HG03565 (cell line): Measurements from ENCODE around the gene KRT77.

Experiments used
- ATAC-seq: cut with Tn5 transposase; IDR thresholded peaks from one replicate; pipeline ENCODE4 v1.9.1; 2021; ENCODE audit warnings: mild to moderate bottlenecking, moderate library complexity; ENCODE audit not compliant: unreplicated experiment

Gene KRT77

DNA sequence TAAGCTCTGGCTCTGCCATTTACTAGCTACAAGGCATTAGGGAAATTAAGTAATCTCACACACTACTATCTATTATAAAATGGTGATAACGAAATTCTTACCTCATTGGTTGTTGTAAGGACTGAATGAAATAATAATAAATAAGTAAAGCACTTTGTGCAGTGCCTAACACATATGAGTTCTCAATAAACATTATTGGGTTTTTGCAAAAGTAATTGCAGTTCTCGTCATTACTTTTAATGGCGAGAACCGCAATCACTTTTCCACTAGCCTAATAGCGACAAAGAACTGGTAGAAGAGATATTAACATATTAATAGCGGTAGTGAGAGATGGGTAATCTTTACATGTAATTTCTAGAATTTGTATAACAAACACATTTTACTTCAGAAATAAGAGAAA is 9.2 kb downstream of the KRT77 start:
- ATAC-seq, result no peak

DNA sequence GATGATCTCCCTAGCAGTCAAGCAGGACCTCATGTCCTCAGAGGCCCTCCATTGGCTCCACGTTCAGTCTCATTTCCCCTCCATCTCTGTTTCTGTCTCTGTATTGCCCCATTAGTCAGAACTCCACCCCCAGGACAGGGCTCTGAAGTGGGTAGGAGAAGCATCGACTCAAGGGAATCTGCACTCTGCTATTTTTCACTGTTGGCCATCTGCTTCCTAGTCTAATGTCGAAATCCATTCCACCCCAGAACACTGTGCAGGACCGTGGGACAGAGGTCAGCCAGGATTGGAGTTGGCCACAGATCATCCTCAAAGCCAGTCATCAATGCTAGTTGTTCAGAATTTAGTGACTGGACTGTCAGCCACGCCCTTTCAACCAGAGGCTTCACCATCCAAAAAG is 10.1 kb downstream of the KRT77 start:
- ATAC-seq, result no peak

DNA sequence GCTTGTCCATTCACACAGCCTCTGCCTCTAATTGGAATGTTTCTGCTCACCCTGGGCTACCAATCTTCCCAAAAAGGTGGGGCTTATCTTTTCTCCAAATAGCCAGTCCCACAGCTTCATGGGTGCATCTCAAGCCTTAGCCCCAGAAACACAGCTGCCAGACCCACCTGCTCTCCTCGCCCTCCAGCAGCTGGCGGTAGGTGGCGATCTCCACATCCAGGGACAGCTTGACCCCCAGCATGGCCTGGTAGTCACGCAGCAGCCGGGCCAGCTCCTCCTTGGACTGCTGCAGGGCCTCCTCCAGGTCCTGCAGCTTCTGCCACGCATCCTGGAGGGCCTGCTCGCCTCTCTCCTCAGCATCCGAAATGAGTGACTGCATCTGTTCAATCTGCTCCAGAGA is 11.1 kb downstream of the KRT77 start:
- ATAC-seq, result no peak

DNA sequence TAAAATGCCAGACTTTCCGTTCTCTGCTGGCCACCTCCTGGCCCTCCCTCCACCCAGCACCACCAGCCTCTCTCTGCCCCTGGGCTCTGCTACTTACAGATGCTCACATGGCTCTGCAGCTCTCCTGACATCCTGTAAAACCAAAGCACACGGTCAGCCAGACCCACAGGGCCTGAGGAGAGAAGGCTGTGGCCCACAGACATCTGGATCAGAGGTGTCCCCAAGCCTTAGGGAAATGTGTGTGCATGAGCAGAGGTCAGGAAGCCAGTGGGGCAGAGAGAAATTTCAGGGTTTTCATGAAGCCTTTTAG is 11.5 kb downstream of the KRT77 start:
- ATAC-seq, result no peak

DNA sequence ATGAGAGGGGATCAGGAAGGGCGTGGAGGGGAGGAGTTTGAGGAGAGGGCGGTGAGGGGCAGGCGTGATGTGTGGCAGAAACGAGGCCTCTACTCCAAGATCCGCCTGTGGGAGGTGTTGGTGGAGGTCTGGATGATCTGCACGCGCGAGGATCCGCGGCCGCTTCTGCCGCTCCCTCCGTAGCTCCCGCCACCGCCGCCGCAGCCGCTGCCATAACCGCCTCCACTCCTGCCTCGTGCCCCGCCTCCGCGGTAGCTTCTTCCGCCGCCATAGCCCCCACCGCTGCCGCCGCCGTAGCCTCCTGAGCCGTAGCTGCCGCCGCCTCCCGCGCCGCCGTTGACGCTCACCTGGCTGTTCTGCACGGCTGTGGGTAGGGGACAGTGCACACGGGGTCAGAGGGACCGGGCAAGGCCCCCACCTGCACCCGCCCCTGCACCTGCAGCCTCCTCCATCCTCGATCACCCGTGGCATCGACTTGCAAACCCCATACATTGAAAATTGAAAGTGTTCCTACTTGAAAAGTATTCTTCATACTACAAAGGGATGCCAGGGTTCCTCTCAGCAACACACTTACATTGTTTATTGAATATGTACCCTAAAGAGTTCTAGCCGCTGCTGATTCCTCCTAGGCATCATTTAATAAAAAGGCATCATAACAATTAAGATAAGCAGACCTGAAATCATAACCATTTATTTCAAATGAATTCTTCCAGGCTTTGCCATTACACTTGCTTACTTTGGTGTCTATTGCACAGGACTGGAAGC is 12.1 kb downstream of the KRT77 start:
- no peak for ATAC-seq

DNA sequence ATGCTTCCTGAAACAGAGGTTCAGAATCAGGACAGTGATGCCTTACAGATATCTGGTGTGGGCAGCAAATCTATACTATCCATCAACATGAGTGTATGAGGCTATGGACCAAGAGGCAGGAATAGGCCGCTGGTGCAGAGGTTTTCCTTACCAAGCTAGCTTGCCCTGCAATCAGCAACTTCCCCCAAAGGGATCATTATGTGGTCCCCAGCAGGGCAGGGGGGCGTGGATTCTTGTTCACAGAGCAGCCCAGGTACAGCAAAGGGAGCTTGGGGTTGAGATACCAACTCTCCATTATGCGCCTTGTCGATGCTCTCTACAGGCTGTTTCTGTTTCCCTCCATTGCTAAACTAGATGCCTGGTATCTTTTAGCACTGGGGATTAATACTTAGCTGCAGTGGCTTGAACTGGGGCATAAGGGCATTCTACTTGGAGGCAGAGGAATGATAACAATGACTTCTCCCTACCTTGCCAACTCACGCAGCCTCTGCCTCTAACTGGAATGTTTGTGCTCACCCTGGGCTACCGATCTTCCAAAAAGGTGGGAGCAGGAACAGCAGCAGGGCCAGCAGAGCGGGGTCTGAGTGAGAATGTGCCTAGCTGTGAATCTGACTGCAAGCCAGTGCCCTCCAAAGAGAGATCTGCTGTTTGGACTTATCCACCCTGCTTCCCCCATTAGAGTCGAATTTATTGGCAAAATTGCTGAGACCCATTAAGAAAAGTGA is 12.8 kb downstream of the KRT77 start:
- ATAC-seq, result no peak

DNA sequence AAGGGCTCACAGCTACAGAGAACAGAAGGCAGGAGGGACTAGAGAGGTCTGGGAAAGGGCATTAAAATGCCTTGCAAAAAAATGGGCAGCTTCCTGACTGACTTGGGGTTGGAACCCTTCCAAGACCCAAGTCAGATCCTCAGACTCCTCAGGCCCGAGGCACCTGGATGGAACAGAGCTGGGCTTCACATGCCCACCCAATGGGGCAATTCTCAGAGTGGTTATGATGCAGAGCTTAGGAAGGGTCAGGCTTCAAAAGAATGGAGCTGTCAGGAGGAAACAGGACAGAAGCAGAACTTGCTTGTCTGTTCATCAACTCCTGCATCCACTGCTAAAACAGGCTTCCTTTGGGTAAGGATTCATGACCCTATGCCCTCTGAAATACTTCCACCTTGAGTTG is 13.4 kb downstream of the KRT77 start:
- no peak for ATAC-seq

DNA sequence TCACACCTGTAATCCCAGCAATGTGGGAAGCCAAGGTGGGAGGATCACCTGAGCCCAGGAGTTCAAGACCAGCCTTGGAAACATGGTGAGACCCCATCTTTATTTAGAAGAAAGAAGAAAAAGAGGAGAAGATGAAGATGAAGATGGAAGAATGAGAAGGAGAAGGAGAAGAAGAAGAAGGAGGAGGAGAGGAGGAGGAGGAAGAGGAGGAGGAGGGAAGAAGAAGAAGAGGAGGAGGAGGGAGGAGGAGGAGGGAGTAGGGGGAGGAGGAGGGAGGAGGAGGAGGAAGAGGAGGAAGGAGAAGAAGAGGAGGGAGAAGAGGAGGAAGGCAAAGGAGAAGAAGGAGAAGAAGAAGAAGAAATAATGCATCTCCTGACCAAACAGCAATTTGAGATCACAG is 14.1 kb downstream of the KRT77 start:
- ATAC-seq, result no peak

DNA sequence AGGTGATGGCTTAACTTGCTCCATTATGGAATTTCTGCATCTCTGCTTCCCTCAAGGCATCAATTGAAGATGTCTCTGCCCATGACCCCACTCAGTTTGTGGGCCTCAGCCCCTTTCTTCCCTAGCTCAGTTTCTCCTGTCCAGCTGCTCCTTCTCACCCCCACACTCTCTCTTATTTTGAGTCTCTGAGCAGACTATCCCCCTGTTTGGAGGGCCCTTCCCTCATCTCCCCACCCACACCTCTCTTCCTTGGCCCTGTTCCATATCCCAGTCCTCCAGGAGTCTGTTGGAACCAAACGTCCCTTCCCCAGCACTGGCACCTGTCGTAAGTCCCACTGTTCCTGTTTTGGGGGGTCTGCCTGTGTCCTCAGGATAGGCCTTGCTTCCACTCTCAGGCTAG is 14.8 kb downstream of the KRT77 start:
- ATAC-seq, result no peak

DNA sequence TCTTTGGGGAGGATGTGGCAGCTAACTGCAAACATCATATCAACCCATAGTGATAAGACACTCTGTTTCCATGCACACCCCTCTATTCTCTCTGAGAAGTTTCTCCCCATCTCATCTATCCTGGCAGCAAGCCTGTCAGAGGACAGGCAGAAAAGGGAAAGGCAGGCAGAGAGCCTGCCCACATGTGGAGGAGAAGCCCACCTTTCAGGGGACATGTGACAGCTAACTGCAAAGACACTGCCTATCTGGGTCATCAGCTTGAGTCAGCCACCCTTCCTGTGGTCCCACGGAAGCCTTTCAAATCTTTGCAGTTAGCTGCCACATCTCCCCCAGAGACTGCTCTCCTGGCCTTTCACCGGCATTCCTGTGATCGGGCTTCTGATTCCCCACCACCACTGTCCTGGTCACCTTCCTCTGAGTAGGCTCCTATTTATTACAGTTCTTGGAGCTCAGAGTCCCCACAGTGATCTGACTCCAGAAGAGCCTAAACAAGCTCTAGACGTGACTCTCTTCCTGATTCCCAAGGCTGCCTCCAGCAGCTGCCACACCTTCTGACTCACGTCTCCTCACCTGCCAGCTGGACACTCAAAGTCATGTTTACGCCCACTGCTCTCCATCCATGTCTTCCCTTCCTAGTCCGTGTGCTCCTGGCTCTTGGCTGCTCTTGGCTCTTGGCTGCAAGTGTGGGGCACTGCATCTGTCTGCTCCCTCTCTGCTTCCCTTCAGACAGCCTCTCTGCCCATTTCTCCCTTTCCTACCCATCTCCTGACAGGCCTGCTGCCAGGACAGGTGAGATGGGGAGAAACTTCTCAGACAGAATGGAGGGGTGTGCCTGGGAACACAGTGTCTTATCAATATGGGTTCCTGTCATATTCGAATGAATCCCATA is 15.6 kb downstream of the KRT77 start:
- ATAC-seq, result no peak

DNA sequence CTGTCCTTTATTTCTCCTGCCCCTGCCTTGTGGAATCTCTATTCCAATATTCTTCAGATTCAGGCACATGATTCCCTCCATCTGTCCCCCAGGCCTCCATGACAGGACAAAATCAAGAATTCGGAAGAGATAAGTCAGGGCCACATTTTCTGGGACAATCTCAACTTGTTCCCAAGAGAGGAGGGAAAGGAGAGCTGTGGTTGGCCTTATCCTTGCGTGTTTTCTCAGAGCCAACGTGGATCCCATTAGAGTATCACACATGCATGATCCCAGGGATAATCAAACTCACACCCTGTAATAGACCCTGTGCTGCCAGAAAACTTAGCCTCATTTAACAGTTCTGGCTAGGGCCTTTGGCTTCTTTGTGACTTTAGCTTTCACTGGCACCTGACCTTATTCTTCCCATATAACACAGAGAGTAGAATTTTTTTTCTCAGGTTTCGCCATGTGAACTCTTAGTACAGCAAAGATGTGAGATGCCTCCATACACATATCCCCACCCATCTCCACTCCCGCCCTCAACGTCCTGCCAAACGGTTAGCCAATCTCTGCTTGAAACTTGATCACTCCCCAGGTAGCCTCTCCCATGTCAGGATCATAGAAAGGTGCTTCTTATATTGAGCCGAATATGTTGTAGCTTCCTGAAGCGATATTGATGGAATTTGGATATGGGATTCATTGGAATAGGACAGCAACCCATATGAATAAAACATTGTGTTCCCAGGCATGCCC is 16.4 kb downstream of the KRT77 start:
- ATAC-seq, result no peak

DNA sequence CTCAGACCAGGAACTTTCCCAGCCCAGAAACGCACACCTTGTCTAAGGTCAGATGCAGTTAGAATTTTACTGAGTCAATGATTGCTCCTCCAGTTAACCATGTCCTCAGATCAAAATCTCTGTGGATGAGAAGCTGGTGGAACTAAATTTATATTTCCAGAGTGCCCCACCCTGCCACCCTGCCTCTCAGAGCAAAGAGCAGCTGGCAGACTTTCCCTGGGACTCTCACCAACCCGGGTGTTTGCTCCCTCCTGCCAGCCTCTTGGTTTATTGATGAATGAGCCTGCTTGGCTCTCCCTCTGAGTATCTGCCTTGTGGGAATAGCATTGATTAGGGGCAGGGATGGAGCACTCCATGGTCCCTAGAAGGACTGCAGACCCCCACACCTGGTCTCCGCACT is 17.3 kb downstream of the KRT77 start:
- no peak for ATAC-seq

DNA sequence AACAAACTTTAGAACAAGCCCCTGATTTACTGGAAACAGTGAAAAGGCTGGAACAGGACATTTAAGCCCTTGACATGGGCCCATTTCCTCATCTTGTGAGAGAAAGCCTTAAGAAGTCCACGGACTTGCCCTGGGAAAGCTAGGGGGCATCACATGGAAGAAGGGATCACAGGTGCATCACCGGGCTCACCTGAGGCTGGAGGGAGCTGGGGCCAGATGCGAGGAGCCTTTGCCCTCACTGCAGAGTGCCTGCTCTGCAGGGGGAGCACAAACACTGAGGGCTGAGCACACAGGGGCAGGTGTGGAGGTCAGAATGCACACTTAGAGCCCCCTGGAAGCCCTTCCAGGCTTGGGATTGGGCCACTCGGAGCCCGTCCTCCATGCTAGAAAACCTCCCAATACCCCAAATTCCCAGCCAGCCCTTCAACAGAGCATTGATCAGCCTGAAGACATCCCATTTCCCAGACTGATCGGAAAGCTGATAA is 17.9 kb downstream of the KRT77 start:
- ATAC-seq, result no peak

DNA sequence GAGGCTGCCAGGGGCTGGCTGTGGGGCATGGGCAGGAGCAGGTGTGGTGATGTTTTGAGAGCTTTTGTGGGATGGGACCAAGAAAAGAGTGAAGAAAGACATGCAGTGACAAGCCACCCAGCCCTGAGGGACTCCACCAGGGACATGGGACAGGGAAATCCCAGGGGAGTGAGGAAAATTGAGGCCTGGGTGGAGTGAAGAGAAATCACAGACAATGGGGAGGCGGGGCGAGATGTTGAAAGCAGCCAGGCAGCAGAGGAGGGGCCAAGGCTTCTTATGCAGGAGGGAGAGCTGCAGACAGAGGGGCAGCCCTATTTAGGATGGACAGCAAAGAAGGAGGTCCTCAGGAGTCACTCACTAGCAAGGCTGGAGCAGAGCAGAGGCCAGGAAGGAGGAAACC is 18.9 kb downstream of the KRT77 start:
- ATAC-seq, result no peak

DNA sequence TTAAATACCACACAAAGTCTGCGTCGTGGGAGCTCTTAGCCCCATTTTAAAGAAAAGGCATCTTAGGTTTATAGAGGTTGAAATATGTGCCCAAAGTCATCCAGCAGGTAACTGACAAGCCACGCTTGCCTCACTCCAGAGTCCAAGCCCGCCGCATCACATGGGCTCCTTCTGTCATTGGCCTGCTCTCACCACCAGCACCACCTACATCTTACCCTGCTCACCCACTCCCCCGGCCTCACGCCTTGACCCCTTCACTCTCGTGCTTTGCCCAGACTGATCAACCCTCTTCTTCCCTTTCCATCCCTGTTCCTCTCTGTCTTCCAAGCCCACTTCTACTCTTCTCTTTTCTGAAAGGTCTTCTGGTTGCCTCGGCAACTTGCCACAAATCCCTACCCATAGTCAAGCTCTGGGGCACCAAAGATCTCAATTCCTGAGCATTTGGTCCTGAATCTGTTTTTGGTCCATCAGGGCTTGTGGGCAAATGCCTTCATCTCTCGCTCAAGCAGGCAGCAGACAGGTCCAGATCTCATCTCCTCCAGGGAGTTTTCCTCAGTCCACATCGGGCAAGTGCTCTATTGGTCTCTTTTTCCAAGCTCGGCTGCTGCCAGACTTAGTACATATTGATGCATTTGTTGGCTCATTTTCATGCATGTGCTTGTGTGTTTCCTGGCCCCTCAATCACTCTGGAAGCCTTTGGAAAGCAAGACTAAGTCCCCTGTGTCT is 19.6 kb downstream of the KRT77 start:
- ATAC-seq, result no peak

DNA sequence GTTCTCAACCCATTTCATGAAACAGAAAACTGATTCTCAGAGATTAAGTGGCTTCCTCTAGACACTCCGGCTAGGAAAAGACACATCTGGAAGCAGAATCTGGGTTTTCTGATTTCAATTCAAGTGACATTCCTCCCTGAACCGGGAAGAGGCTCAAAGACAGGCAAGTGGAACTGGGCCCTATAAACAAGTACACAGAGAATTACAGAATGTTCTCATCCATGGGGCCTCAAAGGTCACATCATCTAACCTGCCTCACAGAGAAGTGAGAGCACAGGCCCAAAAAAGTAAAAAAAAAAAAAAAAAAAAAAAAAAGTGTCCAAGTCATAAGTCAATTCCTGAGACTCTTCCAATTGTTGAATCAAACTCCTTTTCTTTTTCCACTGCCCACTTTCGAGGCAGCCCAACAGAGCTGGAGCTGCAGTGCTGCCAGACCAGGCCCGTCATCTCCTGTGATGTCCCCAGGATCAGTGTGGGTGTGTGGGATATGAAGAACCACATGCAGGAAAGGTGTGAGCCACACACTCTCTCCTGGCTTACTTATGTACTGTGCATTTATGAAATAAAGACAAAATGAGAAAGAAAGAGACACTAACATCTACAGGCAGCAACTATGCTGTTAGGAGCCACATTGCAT is 20.3 kb downstream of the KRT77 start:
- ATAC-seq, result no peak

DNA sequence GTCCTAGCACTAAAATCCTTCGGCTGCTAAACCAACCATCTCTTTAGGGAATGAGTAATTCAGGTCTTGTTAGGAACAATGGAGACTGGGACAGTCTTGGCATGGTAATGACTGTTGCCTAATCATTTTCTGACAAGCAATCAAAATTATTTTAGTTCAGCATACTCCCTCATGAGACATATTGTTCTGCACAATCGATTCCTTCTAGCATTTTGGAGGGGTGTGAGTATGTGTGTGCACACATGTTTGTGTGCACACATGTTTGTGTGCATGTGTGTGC is 21.0 kb downstream of the KRT77 start:
- ATAC-seq, result no peak

DNA sequence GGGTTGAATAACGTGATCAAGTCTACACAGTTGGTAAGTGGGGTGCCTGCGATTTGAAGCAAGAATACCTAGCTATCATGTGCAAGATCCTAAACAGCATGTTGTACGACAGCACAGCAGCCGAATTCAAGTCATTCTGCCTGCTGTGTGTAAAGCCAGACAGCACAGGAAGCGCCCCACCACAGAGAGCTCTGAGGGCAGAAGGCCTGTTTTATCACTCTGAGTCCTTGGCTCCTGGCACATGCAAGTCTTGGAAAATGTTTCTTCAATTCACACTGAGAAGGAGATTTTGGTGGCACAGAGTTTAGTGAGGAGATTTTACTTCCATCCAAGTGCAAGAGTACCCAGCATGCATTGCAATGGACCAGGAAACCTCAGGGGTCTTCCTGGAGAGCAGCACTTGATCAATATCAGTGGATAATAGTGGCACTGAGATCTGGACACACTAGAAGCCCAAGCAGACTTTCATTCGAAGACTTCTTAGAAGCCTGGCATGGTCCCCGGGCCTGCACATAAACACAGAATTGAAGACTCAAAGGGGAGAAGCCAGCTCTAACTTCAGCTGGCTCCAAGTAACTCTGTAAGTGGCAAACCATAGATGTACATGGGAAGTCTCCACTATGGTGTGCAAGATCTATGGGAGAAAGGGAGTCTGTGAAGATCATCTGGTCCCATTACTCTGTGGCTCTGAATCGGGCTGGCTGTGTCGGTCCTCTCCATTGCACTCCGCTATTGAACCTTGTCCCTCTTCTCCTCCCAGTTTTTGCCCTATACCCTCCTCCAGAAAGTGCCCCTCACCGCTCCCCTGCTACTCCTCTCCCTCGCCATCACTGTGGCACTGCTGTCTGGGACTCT is 21.6 kb downstream of the KRT77 start:
- no peak for ATAC-seq

DNA sequence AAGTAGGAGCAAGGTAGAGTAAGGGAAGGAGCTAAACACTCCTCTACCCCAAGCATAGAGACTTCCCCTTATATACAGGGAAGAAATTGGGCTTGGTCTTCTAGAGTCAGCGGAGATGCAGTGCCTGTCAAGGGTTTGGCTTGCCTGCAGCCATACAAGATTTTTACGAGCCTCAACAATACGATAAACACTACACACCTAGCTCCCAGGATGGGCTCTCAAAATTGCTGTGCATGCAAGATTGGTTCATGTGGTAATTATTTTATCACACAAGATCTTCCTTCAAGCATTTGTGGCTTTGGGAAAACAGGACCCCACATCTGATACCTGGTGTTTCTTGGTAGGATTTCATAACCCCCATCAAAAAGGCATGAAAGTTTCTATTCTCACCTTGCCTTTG is 23.0 kb downstream of the KRT77 start, which contains the start of gene KRT1:
KRT1 (minus strand) TSS at position 45 of the 400 bp plus-strand sequence. CDS start 59 bp downstream, outside the sequence.
- ATAC-seq, result no peak
